ENCODE measurements around the gene PLCB1.
"Not testable (repeated sequence)": the region's sequence is repeated elsewhere in the genome, so short reads cannot be mapped to it uniquely, and the experiment has no call there.

Gene PLCB1

GRCh38 chr20:8154638-8155037, 22.6 kb downstream of the PLCB1 start:
- peaks cover 20% of the 10 kb centered on the region for H3K9me3 ChIP-seq
- TF ChIP-seq Cebpa-rat (IDR thresholded peaks at IDR 0.05): no peak
- H3K4me2 ChIP-seq: peak overlapping the region; percentile 65

DNA sequence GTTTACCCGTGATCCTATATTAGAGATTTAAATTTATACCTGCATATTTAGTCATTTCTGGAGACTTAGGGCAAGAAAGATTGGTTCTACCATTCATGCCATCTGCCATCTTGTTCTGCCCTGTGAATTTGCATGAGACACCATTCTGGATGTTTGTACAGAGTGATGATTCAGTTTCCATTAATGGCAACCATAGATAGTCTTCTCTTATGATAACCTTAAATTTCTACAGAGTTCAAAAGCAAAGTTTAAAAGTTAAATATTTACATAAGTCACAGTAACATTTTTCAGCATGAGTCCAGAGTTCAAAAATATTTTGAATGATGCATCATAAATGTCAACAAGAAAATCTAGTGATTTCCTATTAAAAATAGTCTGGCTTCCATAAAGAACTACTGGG, 23.2 kb downstream of the PLCB1 start:
- Histone ChIP-seq H3K36me3 (peaks cover 18% of the 10 kb centered on the region), H3K4me1 (peaks cover 67% of the 10 kb centered on the region), H3K4me3 (no peak overlapping the region), H3K4me2 (peak overlapping the region; percentile 65), H3K27me3 (no peaks in the 10 kb centered on the region), H3K9me3 (peaks cover 25% of the 10 kb centered on the region), H3K9ac (no peak overlapping the region), H4K20me1 (no peaks in the 10 kb centered on the region), H3K27ac (no peak overlapping the region)
- no peak for TF ChIP-seq Cebpa-rat (IDR thresholded peaks at IDR 0.05)

More at GRCh38 chr20:8154638-8155037, 22.6 kb downstream of the PLCB1 start:
- Histone ChIP-seq H3K9ac (no peak overlapping the region), H3K27me3 (no peaks in the 10 kb centered on the region), H3K4me3 (no peak overlapping the region), H3K36me3 (peaks cover 17% of the 10 kb centered on the region), H3K27ac (no peak overlapping the region), H4K20me1 (no peaks in the 10 kb centered on the region), H3K4me1 (peaks cover 67% of the 10 kb centered on the region)

- Histone ChIP-seq H3K27me3 (no peaks in the 10 kb centered on the region), H4K20me1 (no peaks in the 10 kb centered on the region), H3K4me2 (peak overlapping the region; percentile 65), H3K9me3 (peaks cover 28% of the 10 kb centered on the region), H3K4me1 (peaks cover 64% of the 10 kb centered on the region), H3K9ac (no peak overlapping the region), H3K4me3 (no peak overlapping the region), H3K27ac (peak overlapping the region; percentile 27; the same call in 1 of the 2 replicates), H3K36me3 (peaks cover 18% of the 10 kb centered on the region)
- no peak for TF ChIP-seq Cebpa-rat (IDR thresholded peaks at IDR 0.05)
Observed at GRCh38 chr20:8155812-8156211, 23.7 kb downstream of the PLCB1 start.

GRCh38 chr20:8156235-8157079, 24.4 kb downstream of the PLCB1 start:
- H3K9me3 ChIP-seq: peaks cover 28% of the 10 kb centered on the region
- no peaks in the 10 kb centered on the region for H4K20me1 ChIP-seq
- H3K27me3 ChIP-seq: no peaks in the 10 kb centered on the region
- peaks cover 63% of the 10 kb centered on the region for H3K4me1 ChIP-seq
- H3K27ac ChIP-seq: peak overlapping the region; percentile 27; the same call in 1 of the 2 replicates
- H3K36me3 ChIP-seq: peaks cover 18% of the 10 kb centered on the region
- TF ChIP-seq Cebpa-rat (IDR thresholded peaks at IDR 0.05): no peak
- H3K9ac ChIP-seq: no peak overlapping the region
- H3K4me2 ChIP-seq: peak overlapping the region; percentile 65
- no peak overlapping the region for H3K4me3 ChIP-seq

GRCh38 chr20:8159217-8159616, 27.2 kb downstream of the PLCB1 start:
- H3K27ac ChIP-seq, H3K4me3 ChIP-seq, H3K27me3 ChIP-seq, H4K20me1 ChIP-seq, H3K4me2 ChIP-seq, H3K9ac ChIP-seq: not testable (repeated sequence)
- Histone ChIP-seq H3K36me3 (peaks cover 18% of the 10 kb centered on the region), H3K4me1 (peaks cover 40% of the 10 kb centered on the region), H3K9me3 (peaks cover 28% of the 10 kb centered on the region)

DNA sequence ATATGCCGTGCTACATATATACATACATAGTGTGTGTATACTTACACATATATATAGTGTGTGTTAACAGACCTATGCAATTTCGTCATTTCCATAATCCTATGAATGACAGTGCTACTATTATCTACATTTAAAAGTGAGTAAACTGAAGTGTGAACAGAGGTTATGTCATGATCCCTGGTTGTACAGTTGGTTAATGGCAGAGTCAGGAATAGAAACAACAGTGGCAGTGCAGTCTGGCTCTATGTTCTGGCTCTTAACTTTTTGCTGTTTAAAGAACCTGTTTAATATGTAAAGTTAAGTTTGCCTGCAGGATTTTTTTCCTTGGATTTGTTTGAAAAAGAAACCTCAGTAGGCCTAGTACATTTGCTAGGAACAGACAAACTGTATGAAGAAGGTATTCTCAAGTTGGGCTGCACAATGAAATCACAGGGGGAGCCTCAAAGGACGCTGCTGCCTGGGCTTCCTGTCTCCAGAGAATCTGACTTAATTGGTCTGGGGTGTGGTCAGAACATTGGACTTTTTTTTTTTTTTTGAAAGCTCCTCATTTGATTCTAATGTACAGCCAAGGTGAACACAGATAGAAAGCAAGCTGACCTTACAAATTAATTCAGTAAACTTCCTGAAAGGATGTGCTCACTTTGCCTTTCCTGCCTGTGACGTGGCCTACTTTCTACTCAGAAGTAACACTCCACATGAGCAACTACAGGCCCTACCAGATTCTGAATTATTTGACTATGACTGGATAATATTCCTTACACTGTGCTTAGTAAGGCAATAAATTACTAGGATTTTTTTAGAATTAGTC, 29.4 kb downstream of the PLCB1 start:
- Histone ChIP-seq H3K4me2 (peak overlapping the region; percentile 56), H3K27ac (no peak overlapping the region)
- TF ChIP-seq Cebpa-rat (IDR thresholded peaks at IDR 0.05): no peak

GRCh38 chr20:8162610-8163009, 30.5 kb downstream of the PLCB1 start:
- Histone ChIP-seq H3K4me3 (no peak overlapping the region), H4K20me1 (no peaks in the 10 kb centered on the region), H3K27ac (no peak overlapping the region), H3K4me1 (peaks cover 10% of the 10 kb centered on the region), H3K9me3 (peaks cover 28% of the 10 kb centered on the region), H3K9ac (no peak overlapping the region), H3K27me3 (no peaks in the 10 kb centered on the region), H3K4me2 (no peak overlapping the region), H3K36me3 (peaks cover 18% of the 10 kb centered on the region)
- no peak for TF ChIP-seq Cebpa-rat (IDR thresholded peaks at IDR 0.05)

More for the DNA sequence above, 29.4 kb downstream of the PLCB1 start:
- Histone ChIP-seq H3K4me3 (no peak overlapping the region), H3K9me3 (peaks cover 28% of the 10 kb centered on the region), H3K9ac (no peak overlapping the region), H3K4me1 (peaks cover 18% of the 10 kb centered on the region), H4K20me1 (no peaks in the 10 kb centered on the region), H3K36me3 (peaks cover 18% of the 10 kb centered on the region), H3K27me3 (no peaks in the 10 kb centered on the region)

DNA sequence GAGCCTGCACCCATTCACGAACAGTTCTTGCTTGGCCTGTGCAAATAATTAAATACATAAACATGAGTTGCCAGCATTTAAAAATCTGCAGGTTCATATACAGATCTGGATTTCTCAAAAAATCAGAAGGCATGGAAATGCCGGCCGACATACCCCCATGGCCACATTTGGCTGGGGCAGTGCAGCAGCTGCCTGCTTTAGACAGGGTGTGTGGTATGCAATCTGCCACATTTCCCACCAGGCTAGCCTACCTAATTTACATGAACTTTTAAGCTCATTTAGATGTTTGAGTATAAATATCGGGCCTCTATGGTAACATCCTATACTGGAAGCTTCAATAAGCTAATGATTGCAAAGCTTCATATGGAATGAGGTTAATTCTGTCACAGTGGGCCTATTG, 31.5 kb downstream of the PLCB1 start:
- H3K4me3 ChIP-seq: no peak overlapping the region
- no peak for TF ChIP-seq Cebpa-rat (IDR thresholded peaks at IDR 0.05)
- no peak overlapping the region for H3K9ac ChIP-seq
- no peaks in the 10 kb centered on the region for H4K20me1 ChIP-seq
- peaks cover 19% of the 10 kb centered on the region for H3K9me3 ChIP-seq
- H3K36me3 ChIP-seq: peaks cover 12% of the 10 kb centered on the region
- H3K27ac ChIP-seq: no peak overlapping the region
- H3K4me2 ChIP-seq: no peak overlapping the region
- H3K4me1 ChIP-seq: peaks cover 10% of the 10 kb centered on the region
- H3K27me3 ChIP-seq: no peaks in the 10 kb centered on the region

DNA sequence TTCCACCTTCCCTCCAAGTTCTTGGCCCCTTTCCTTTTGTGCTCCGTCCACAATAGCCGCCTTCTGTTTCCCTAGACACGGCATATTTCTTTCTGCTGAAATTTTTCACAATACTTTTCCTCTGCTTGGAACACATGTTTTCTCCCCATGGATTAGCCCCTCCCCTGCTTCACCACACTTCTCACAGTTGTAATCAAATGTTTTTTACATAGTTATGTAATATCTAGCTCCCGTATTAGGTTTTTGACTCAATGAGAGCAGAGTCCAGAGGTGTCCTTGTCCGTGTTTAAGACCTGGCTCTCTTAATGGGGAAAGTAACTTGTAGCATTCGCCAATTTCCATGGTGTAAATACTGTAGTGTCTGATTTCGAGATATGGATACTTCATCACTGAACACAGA, 34.7 kb downstream of the PLCB1 start:
- Histone ChIP-seq H3K27ac (no peak overlapping the region), H3K27me3 (no peaks in the 10 kb centered on the region), H3K4me2 (no peak overlapping the region), H3K9me3 (no peaks in the 10 kb centered on the region), H3K9ac (no peak overlapping the region), H3K36me3 (no peaks in the 10 kb centered on the region), H3K4me3 (no peak overlapping the region), H4K20me1 (no peaks in the 10 kb centered on the region), H3K4me1 (peaks cover 2% of the 10 kb centered on the region)
- no peak for TF ChIP-seq Cebpa-rat (IDR thresholded peaks at IDR 0.05)

DNA sequence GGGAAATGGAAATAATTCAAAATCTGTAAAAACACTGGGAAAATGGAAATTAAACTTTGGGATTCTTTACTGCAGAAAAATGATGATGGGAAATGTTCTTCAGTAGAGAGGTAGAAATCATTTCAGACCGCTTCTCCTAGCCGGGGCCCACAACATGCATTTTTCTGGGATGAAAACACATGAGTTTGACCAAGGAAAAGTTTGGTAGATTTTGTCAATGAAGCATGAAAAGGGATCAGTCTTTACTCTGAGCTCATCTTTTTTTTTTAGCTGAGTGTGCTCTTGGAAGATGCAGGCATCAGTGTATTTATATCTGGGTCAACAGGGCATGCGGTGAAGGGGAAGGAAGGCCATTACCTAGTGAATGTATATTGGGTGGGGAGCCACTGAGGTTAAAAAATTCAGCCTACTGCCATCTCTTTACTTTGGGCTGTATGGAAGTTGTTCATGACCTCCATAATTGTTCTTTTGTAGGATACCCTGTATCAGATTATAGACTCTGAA, 36.8 kb downstream of the PLCB1 start:
- Histone ChIP-seq H3K9ac (no peak overlapping the region), H4K20me1 (no peaks in the 10 kb centered on the region), H3K4me1 (no peaks in the 10 kb centered on the region), H3K36me3 (peaks cover 7% of the 10 kb centered on the region), H3K4me3 (no peak overlapping the region), H3K4me2 (no peak overlapping the region), H3K9me3 (no peaks in the 10 kb centered on the region), H3K27ac (no peak overlapping the region), H3K27me3 (no peaks in the 10 kb centered on the region)
- TF ChIP-seq Cebpa-rat (IDR thresholded peaks at IDR 0.05): no peak
